CD4-positive, alpha-beta T cell treated with Interferon gamma for 1 hour (primary cell): ENCODE data around the gene ELP2.
"Not testable (repeated sequence)": the region's sequence is repeated elsewhere in the genome, so short reads cannot be mapped to it uniquely, and the experiment has no call there.

Source experiments
- DNase-seq: peaks from one replicate; pipeline ENCODE4 v3.0.0-alpha.2; 2020

ELP2 gene, protein sequence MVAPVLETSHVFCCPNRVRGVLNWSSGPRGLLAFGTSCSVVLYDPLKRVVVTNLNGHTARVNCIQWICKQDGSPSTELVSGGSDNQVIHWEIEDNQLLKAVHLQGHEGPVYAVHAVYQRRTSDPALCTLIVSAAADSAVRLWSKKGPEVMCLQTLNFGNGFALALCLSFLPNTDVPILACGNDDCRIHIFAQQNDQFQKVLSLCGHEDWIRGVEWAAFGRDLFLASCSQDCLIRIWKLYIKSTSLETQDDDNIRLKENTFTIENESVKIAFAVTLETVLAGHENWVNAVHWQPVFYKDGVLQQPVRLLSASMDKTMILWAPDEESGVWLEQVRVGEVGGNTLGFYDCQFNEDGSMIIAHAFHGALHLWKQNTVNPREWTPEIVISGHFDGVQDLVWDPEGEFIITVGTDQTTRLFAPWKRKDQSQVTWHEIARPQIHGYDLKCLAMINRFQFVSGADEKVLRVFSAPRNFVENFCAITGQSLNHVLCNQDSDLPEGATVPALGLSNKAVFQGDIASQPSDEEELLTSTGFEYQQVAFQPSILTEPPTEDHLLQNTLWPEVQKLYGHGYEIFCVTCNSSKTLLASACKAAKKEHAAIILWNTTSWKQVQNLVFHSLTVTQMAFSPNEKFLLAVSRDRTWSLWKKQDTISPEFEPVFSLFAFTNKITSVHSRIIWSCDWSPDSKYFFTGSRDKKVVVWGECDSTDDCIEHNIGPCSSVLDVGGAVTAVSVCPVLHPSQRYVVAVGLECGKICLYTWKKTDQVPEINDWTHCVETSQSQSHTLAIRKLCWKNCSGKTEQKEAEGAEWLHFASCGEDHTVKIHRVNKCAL

DNA sequence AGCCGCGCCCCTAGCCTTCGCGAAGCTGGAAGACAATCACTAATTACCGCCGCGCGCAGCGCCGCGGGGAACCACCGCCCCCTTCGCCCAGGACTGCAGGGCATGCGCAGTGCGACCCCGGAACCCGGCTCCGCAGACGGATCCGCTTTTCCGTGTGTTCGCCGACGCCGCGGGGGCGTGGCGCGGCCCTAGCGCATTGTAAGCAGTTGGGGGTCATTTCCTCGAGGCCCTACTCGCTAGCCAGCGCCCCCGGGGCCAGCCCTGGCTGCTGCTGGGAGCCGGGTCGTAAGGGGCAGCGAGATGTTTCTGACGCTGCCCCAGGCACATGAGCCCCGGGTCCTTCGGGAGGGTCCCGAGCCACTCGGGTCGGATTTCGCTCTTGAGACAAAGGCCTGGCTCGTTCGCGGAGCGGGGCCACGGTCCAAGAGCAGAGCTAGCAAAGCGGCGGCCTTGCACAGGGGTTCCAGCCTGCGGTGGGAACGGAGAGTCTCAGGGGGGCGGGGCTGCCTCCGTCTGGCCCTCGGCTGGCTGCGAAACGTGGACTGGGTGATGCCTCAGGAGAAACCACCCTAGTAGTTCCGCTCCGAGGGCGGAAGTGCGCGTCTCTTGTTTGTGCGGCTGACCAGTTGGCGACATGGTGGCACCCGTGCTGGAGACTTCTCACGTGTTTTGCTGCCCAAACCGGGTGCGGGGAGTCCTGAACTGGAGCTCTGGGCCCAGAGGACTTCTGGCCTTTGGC lies at the start of gene ELP2, which contains the start of gene SLC39A6:
Gene ELP2 (plus strand): TSS at position 600 of the 739 bp plus-strand sequence. CDS start 35 bp downstream, at position 635.
Gene SLC39A6 (minus strand): TSS at position 41 of the 739 bp plus-strand sequence. CDS start 2,333 bp downstream, outside the sequence.
- peak; percentile 93 for DNase-seq

- DNase-seq = not testable (repeated sequence)
Observed at GRCh38 chr18:36081118-36081517, 48.6 kb upstream of the ELP2 start.

DNA sequence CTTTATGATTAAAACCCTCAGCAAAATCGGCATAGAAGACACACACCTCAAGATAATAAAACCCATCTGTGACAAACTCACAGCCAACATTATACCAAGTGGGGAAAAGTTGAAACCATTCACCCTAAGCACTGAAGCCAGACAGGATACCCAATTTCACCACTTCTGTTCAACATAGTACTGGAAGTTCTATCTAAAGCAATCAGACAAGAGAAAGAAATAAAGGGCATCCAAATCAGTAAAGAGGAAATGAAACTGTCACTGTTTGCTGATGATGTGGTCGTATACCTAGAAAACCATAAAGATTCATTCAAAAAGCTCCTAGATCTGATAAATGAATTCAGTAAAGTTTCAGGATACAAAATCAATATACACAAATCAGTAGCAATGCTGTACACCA lies 46.0 kb upstream of the ELP2 start:
- no peak for DNase-seq

DNA sequence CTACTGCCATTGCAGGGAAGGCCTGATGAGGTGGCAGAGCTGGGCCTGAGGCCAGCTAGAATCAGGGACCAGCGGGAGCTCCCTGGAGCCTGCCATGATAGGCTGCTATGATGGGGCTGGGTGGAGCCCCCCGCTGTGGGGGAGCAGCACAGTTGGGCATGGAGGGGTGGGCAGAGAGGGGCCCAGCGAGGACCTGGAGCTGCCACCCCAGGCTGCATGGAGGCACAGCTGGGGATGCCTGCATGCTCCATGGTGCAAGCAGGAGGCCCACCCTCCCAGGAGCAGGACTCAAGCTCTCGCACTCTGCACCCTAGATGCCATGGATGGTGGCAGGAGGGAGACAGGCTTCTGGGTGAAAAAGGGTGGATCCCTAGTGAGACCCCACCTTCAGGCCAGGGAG lies 44.5 kb upstream of the ELP2 start:
- DNase-seq = no peak

DNA sequence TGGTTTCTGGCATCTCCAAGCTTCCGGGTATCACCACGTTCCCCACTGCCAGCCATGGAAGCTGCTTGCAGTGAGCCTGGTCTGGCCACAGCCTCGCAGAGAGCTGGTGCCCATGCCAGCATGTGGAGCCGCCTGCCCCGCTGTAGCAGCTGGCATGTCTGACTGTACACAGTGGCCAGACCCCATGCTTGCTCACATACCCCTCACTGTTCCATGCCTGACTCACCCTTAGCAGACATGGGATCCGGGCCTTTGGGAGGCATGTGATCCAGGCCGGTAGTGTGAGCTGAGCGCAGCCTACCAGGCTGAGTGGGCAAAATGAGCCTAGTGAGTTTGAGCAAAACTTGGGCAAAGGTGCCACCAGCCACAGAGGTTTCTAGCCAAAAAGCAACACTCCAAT lies 43.5 kb upstream of the ELP2 start:
- DNase-seq = no peak

DNA sequence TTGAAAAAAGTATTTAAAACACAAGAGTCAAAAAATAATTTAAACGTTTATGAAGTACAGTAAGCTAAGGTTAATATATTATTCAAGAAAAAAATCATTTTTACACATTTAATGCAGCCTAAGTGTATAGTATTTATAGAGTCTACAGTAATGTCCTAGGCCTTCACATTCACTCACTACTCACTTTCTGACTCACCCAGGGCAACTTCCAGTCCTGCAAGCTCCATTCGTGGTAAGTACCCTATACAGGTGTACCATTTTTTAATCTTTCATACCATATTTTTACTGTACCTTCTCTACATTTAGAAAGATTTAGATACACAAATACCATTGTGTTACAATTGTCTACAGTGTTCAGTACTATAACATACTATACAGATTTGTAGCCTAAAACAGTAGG lies 41.4 kb upstream of the ELP2 start:
- no peak for DNase-seq

GRCh38 chr18:36089001-36089400 lies 40.7 kb upstream of the ELP2 start:
- DNase-seq = no peak

GRCh38 chr18:36092116-36092515 lies 37.6 kb upstream of the ELP2 start:
- DNase-seq = not testable (repeated sequence)

- no peak for DNase-seq
Observed at GRCh38 chr18:36094431-36094830, 35.3 kb upstream of the ELP2 start.

DNA sequence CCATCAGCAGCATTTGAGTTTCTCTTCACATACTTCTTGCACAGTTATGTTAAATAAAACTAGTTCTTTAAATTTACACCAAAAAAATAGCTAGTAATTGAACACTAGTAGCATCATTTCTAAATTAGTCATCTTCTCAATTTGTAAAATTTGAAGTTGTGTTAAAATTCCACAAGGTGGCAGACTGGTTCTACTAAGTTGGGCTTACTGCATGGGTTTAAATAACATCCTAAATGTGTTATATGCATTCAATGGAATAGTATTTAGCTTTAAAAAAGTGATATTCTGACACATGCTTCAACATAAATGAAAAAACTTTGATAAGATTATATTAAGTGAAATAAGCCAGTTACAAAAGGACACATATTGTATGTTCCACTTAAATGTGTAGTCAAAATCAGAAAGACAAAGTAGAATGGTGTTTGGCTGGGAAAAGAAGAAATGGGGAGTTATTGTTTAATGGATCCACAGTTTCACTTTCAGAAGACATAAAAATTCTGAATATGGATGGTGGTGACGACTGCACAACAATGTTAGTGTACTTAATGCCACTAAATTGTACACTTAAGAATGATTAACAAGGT lies 33.7 kb upstream of the ELP2 start:
- no peak for DNase-seq

DNA sequence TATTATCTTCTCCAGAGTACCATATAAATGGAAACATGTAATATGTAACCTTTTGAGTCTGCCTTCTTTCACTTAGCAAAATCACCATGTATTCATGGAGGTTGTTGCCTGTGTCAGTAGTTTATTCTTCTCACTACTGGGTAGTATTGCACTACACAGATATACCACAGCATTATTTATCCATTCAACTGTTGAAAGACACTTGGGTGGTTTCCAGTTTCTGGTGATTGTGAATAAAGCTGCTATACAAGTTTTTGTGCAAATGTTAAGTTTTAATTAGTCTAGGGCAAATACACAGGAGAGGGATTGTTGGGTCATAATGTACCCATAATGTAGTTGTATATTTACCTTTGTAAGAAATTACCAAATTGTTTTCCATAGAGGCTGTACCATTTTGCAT lies 32.7 kb upstream of the ELP2 start:
- no peak for DNase-seq

GRCh38 chr18:36099311-36099710 lies 30.4 kb upstream of the ELP2 start:
- DNase-seq = no peak

DNA sequence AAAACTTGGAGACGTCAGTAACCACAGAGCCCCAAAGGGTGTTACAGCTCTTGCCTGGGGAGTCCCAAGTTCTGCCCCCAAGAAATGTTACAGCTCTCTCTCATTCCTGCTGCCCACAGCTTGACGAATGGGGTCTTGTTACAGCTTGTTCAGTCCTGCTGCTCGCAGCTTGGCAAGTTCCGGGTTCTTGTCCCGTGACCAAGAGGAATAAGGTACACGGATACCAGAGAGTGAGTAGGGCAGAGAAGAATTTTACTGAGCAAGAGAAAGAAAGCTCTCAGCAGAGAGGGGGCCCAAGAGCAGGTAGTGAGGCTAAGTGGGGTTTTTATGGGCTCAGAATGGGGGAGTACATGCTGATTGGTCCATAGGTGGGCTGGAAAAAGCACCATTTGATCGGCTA lies 27.8 kb upstream of the ELP2 start:
- DNase-seq = no peak

- DNase-seq = no peak
Observed at GRCh38 chr18:36104749-36105148, 24.9 kb upstream of the ELP2 start.

DNA sequence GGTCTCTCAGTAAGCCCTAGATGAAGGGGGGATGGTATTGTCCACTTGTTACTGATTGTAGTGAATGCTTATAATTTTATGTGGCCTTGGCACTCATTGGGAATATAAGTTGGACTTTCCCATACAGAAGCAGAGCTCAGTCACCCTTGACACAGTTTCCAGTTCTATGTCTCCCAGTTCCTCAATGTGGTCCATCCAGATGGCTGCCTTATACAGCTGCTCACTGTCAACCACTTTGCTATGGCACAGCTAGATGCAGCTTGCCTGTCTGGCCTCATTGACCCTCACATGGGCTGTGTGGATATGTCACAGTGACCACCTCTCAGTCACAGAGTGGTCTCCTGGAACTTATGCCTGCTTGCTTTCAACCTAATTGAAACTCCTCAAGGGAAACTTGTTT lies 22.2 kb upstream of the ELP2 start:
- DNase-seq = no peak

GRCh38 chr18:36108196-36108595 lies 21.5 kb upstream of the ELP2 start:
- no peak for DNase-seq

GRCh38 chr18:36108601-36109000 lies 21.1 kb upstream of the ELP2 start:
- DNase-seq = no peak

DNA sequence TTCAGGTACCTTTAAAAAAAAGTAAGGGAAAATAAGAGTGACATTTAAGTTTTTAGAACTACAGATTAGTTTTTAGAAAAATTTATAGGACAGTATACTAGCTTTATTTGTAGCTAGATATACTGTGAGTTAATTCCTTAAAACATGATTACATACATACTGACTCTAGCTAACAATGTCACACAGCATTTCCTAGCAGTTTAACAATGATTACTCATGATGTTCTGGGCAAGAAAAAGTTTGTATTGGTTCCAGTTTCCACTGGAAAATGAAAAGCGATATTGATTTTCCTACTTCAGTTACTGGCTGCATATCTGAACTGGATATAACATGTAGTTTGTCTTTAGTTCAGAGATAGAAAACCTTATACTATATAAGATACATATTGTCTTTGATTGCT lies 20.0 kb upstream of the ELP2 start:
- DNase-seq = no peak

GRCh38 chr18:36112302-36112701 lies 17.4 kb upstream of the ELP2 start:
- no peak for DNase-seq

- DNase-seq = no peak
Observed at GRCh38 chr18:36114251-36114650, 15.4 kb upstream of the ELP2 start.

DNA sequence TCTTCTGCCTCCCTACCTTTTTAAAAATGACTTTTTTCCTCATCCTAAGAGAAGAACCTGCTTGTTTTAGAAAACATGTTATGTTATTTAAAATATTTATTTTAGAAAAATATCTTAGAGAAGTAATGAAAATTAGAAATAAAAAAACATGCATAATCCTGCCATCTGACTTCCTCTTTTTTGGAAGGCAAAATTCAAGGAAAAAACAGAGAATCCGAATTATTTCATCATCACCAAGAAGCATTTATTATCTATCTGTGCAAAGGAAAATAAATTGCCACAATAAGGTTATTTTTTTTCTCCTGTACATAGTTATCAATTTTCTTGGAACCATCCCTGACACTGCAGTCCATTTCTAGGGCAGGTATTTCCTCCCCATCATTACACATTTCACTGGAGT lies 15.0 kb upstream of the ELP2 start:
- DNase-seq = no peak

- DNase-seq = not testable (repeated sequence)
Observed at GRCh38 chr18:36116771-36117170, 12.9 kb upstream of the ELP2 start.

- no peak for DNase-seq
Observed at GRCh38 chr18:36120297-36120696, 9.4 kb upstream of the ELP2 start.
